Bronchial epithelial cell (primary cell): ENCODE results near the gene ATPAF2. TPM values are rescaled to one million over a fixed set of nuclear protein-coding genes. Genes with fewer than 3 reads are reported as not detected.

ENCODE experiments used
- DNase-seq: peaks from one replicate; pipeline ENCODE4 v3.0.0-alpha.2; 2010; ENCODE audit warnings: low read depth
- FAIRE-seq: peaks from 2 replicates; lab custom pipeline; 2011; peaks lifted over from hg19 to GRCh38; lab: Jason Lieb, UNC
- H3K27me3 ChIP-seq: 2 replicates; pipeline ENCODE4 v1.5.1; 2011; ENCODE audit warnings: low read length; ENCODE audit not compliant: control insufficient read depth, insufficient read depth
- H3K36me3 ChIP-seq: 2 replicates; pipeline ENCODE4 v1.5.1; 2011; ENCODE audit warnings: low read length; ENCODE audit not compliant: control insufficient read depth, insufficient read depth
- H3K4me3 ChIP-seq: 2 replicates; pipeline ENCODE4 v1.5.1; 2011; ENCODE audit warnings: mild to moderate bottlenecking, low read depth, low read length, control low read depth
- total RNA-seq: library from RNA; depleted of rRNA; stranded (reverse); fragments of >200 nt; gene quantifications from 2 replicates; pipeline ENCODE4 v1.2.1, GENCODE V29; 2014
- TF ChIP-seq, protein P1 (sequence below): IDR thresholded peaks from 2 replicates; pipeline ENCODE4 v1.5.1; 2011; ENCODE audit warnings: mild to moderate bottlenecking, moderate library complexity, low read length, control low read depth, inconsistent platforms; ENCODE audit not compliant: insufficient read depth, severe bottlenecking

ATPAF2 gene
- total RNA-seq, 1 donor from 2014 or later, result 11.3 TPM

- FAIRE-seq (no peak), DNase-seq (peak; percentile 66)
- Histone ChIP-seq H3K4me3 (peak overlapping the region; percentile 76), H3K36me3 (peaks cover 2% of the 10 kb centered on the region), H3K27me3 (no peaks in the 10 kb centered on the region)
- TF ChIP-seq, protein P1, sequence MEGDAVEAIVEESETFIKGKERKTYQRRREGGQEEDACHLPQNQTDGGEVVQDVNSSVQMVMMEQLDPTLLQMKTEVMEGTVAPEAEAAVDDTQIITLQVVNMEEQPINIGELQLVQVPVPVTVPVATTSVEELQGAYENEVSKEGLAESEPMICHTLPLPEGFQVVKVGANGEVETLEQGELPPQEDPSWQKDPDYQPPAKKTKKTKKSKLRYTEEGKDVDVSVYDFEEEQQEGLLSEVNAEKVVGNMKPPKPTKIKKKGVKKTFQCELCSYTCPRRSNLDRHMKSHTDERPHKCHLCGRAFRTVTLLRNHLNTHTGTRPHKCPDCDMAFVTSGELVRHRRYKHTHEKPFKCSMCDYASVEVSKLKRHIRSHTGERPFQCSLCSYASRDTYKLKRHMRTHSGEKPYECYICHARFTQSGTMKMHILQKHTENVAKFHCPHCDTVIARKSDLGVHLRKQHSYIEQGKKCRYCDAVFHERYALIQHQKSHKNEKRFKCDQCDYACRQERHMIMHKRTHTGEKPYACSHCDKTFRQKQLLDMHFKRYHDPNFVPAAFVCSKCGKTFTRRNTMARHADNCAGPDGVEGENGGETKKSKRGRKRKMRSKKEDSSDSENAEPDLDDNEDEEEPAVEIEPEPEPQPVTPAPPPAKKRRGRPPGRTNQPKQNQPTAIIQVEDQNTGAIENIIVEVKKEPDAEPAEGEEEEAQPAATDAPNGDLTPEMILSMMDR, result no peak
Observed at GRCh38 chr17:18038149-18038850, 668 bp downstream of the ATPAF2 start.

DNA sequence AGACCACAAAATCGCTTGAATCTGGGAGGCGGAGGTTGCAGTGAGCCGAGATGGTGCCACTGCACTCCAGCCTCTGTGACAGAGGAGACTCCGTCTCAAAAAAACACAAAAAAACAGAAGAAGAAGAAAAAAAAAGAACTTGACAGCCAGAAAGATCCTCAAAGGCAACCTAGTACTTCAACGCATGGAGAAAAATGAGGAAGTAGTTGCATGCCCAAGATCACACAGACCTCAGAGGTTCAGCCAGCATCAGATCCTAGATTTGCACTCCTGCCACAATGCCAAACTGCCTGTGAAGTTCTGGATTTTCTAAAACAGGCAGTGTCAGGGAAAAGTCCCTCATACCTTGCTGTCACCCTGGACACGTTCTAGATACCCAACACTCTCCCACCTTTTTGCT, 1.5 kb downstream of the ATPAF2 start:
- TF ChIP-seq, protein P1, result no peak
- no peak for FAIRE-seq
- no peak for DNase-seq
- H3K27me3 ChIP-seq, result no peaks in the 10 kb centered on the region
- H3K4me3 ChIP-seq, result no peak overlapping the region
- H3K36me3 ChIP-seq, result no peaks in the 10 kb centered on the region

DNA sequence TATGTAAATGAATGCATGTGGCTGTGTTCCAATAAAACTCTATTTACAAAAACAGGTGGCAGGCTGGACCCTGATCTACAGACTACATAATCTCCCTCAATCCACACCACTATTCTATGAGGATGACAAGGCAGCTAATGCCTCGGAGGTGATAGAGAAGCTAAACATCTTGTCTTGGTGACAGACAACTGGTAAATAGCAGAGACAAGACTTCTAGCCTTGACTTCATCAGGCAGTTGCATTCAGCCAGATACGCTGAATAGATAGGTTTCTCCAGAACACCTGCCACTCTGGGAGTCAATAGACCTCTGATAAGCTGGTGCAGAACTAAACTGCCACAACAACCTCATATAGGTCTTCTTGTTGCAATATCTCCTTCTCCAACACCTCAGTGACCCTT, 3.3 kb downstream of the ATPAF2 start:
- no peak for DNase-seq
- TF ChIP-seq, protein P1, result no peak
- H3K36me3 ChIP-seq, result no peaks in the 10 kb centered on the region
- no peaks in the 10 kb centered on the region for H3K27me3 ChIP-seq
- H3K4me3 ChIP-seq, result no peak overlapping the region
- no peak for FAIRE-seq

- FAIRE-seq (no peak), DNase-seq (peak; percentile 78)
- no peaks in the 10 kb centered on the region for H3K36me3 ChIP-seq
- TF ChIP-seq, protein P1, result peak; percentile 51
- H3K27me3 ChIP-seq, result no peaks in the 10 kb centered on the region
- H3K4me3 ChIP-seq, result no peak overlapping the region
Observed at GRCh38 chr17:18033442-18034099, 5.4 kb downstream of the ATPAF2 start.

DNA sequence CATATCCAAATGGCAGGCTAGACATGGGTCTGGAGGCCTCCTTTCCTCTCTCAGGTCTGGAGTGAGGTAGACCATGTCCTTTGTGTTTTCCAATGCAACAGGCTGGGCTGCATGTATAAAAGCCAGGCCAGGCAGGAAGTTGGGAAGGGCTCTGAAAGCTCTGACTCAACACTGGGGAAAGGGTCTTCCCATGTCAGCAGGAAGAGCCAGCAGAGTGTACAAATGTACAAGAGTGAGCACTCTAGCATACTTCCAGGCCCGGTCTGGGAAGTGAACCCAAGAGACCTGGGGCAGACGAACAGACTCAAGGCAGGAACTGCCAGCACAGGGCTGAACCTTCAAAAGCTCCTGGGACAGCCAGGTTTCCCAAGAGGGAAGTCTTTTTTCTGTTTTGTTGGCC, 7.0 kb downstream of the ATPAF2 start:
- no peak overlapping the region for H3K4me3 ChIP-seq
- DNase-seq, result peak; percentile 42
- no peaks in the 10 kb centered on the region for H3K27me3 ChIP-seq
- TF ChIP-seq, protein P1, result no peak
- H3K36me3 ChIP-seq, result no peaks in the 10 kb centered on the region
- FAIRE-seq, result no peak
